AG10803 (cell line): Measurements from ENCODE around the gene ZXDC.

ENCODE experiments used
- DNase-seq: peaks from one replicate; pipeline ENCODE4 v3.0.0; 2010; ENCODE audit warnings: low read depth
- H3K4me3 ChIP-seq: 2 replicates; pipeline ENCODE4 v1.5.1; 2011; ENCODE audit warnings: mild to moderate bottlenecking, low read length, control low read depth
- TF ChIP-seq, protein P1 (sequence below): conservative IDR thresholded peaks from 2 replicates; pipeline ENCODE4 v1.5.1; 2011; ENCODE audit warnings: mild to moderate bottlenecking, low read length, control low read depth, inconsistent platforms

Gene ZXDC

GRCh38 chr3:126393563-126393962 is 82.1 kb downstream of the ZXDC start:
- no peak for DNase-seq
- TF ChIP-seq, protein P1, sequence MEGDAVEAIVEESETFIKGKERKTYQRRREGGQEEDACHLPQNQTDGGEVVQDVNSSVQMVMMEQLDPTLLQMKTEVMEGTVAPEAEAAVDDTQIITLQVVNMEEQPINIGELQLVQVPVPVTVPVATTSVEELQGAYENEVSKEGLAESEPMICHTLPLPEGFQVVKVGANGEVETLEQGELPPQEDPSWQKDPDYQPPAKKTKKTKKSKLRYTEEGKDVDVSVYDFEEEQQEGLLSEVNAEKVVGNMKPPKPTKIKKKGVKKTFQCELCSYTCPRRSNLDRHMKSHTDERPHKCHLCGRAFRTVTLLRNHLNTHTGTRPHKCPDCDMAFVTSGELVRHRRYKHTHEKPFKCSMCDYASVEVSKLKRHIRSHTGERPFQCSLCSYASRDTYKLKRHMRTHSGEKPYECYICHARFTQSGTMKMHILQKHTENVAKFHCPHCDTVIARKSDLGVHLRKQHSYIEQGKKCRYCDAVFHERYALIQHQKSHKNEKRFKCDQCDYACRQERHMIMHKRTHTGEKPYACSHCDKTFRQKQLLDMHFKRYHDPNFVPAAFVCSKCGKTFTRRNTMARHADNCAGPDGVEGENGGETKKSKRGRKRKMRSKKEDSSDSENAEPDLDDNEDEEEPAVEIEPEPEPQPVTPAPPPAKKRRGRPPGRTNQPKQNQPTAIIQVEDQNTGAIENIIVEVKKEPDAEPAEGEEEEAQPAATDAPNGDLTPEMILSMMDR: no peak

GRCh38 chr3:126392246-126392645 is 83.4 kb downstream of the ZXDC start:
- TF ChIP-seq, protein P1: no peak
- DNase-seq: no peak
- no peak overlapping the region for H3K4me3 ChIP-seq

More at GRCh38 chr3:126393563-126393962, 82.1 kb downstream of the ZXDC start:
- no peak overlapping the region for H3K4me3 ChIP-seq

- TF ChIP-seq, protein P1: no peak
- H3K4me3 ChIP-seq: no peak overlapping the region
- no peak for DNase-seq
Observed at GRCh38 chr3:126391631-126392030, 84.1 kb downstream of the ZXDC start.

GRCh38 chr3:126390751-126391150 is 84.9 kb downstream of the ZXDC start:
- H3K4me3 ChIP-seq: no peak overlapping the region
- DNase-seq: no peak
- TF ChIP-seq, protein P1: no peak

- TF ChIP-seq, protein P1: no peak
- no peak for DNase-seq
- H3K4me3 ChIP-seq: no peak overlapping the region
Observed at GRCh38 chr3:126390201-126390600, 85.5 kb downstream of the ZXDC start.

DNA sequence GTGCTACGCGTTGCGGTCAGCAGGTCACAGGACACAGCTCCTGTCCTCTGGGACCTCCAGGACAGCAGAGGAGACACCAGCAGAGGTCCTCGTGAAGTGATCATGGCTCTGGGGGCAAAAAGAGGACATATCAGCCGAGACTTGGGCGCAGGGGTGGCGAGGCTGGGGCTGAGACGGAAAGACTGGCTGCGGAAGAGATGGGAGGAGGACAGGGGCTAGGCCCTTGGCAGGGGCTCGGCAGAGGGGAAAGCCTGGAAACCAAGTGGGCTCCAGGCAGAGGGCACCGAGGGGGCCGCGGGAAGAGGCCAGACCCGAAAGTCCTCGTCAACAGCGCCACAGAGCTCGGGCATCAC is 85.9 kb downstream of the ZXDC start:
- H3K4me3 ChIP-seq: no peak overlapping the region
- TF ChIP-seq, protein P1: no peak
- DNase-seq: no peak

GRCh38 chr3:126389112-126389793 is 86.4 kb downstream of the ZXDC start:
- H3K4me3 ChIP-seq: peak overlapping the region; percentile 55
- TF ChIP-seq, protein P1: peak; percentile 77
- peak; percentile 83 for DNase-seq
